NCI-H226 (cell line): Measurements from ENCODE around the gene MAMDC4.
"Not testable (repeated sequence)": the region's sequence is repeated elsewhere in the genome, so short reads cannot be mapped to it uniquely, and the experiment has no call there.

ENCODE experiments used
- DNase-seq: peaks from one replicate; pipeline ENCODE4 v3.0.0-alpha.2; 2015

MAMDC4 gene

GRCh38 chr9:136825295-136826187, 26.6 kb upstream of the MAMDC4 start:
- no peak for DNase-seq

GRCh38 chr9:136826188-136826541, 26.0 kb upstream of the MAMDC4 start:
- DNase-seq = no peak

- DNase-seq = no peak
These were observed 25.2 kb upstream of the MAMDC4 start for GRCh38 chr9:136826703-136827582.

- no peak for DNase-seq
These were observed 24.2 kb upstream of the MAMDC4 start for GRCh38 chr9:136827794-136828473.

- no peak for DNase-seq
These were observed 23.5 kb upstream of the MAMDC4 start for GRCh38 chr9:136828474-136829140.

- DNase-seq = no peak
These were observed 22.7 kb upstream of the MAMDC4 start for GRCh38 chr9:136829412-136829811.

GRCh38 chr9:136829981-136830885, 21.9 kb upstream of the MAMDC4 start:
- DNase-seq = no peak

- DNase-seq = no peak
These were observed 21.0 kb upstream of the MAMDC4 start for GRCh38 chr9:136831002-136831719.

GRCh38 chr9:136831720-136832104, 20.4 kb upstream of the MAMDC4 start:
- DNase-seq = no peak

GRCh38 chr9:136832581-136832980, 19.6 kb upstream of the MAMDC4 start:
- no peak for DNase-seq

- DNase-seq = not testable (repeated sequence)
These were observed 18.6 kb upstream of the MAMDC4 start for GRCh38 chr9:136833381-136834048.

- no peak for DNase-seq
These were observed 16.8 kb upstream of the MAMDC4 start for GRCh38 chr9:136835162-136835931.

GRCh38 chr9:136835932-136836904, 15.9 kb upstream of the MAMDC4 start:
- DNase-seq = no peak

GRCh38 chr9:136837146-136837855, 14.8 kb upstream of the MAMDC4 start:
- DNase-seq = no peak

- not testable (repeated sequence) for DNase-seq
These were observed 14.3 kb upstream of the MAMDC4 start for GRCh38 chr9:136837856-136838277.

- no peak for DNase-seq
These were observed 13.6 kb upstream of the MAMDC4 start for GRCh38 chr9:136838314-136839228.
